Natural killer cell (primary cell): ENCODE data around the gene ARID3B. TPM values are rescaled to one million over a fixed set of nuclear protein-coding genes. Genes with fewer than 3 reads are reported as not detected.

Experiments
- ATAC-seq, 3 donors: fragments of 150-1000 bp in 2 of 3; fragments of 200-7000 bp in 1 of 3; cut with Tn5 transposase; 1 replicate in 1 of 3; 2 replicates in 2 of 3; pipeline ENCODE4 v1.10.0; 2021; ENCODE audit warnings: mild to moderate bottlenecking in 2 of 3, moderate library complexity in 2 of 3
- DNase-seq, 2 donors: peaks; one replicate each; pipeline versions ENCODE4 v3.0.0 to v3.0.0-alpha.2; 2013 to 2021; ENCODE audit warnings: mixed read lengths in 1 of 2
- H3K27ac ChIP-seq: one replicate; pipeline ENCODE4 v1.5.1; 2013; ENCODE audit warnings: mild to moderate bottlenecking, low read length
- H3K27me3 ChIP-seq: one replicate; pipeline ENCODE4 v1.6.1; 2013; ENCODE audit warnings: low read length; ENCODE audit not compliant: control insufficient read depth, insufficient read depth
- H3K36me3 ChIP-seq: one replicate; pipeline ENCODE4 v1.6.1; 2013; ENCODE audit warnings: low read length; ENCODE audit not compliant: control insufficient read depth, insufficient read depth
- H3K4me1 ChIP-seq: one replicate; pipeline ENCODE4 v1.6.1; 2013; ENCODE audit warnings: low read length; ENCODE audit not compliant: control insufficient read depth, insufficient read depth
- H3K4me3 ChIP-seq: one replicate; pipeline ENCODE4 v1.5.1; 2013; ENCODE audit warnings: low read length
- H3K9me3 ChIP-seq: one replicate; pipeline ENCODE4 v1.6.1; 2013; ENCODE audit warnings: low read length; ENCODE audit not compliant: control insufficient read depth, insufficient read depth
- H3K27ac Mint-ChIP-seq, 2 donors: one replicate each; pipeline ENCODE4 v1.8.0; 2022; ENCODE audit warnings: mild to moderate bottlenecking in 2 of 2, mixed read lengths in 2 of 2, moderate library complexity in 1 of 2
- H3K27me3 Mint-ChIP-seq, 2 donors: one replicate each; pipeline ENCODE4 v1.8.0; 2022; ENCODE audit warnings: low read depth in 2 of 2, mixed read lengths in 2 of 2
- H3K36me3 Mint-ChIP-seq: one replicate; pipeline ENCODE4 v1.8.0; 2022; ENCODE audit warnings: mixed read lengths
- H3K4me1 Mint-ChIP-seq, 2 donors: one replicate each; pipeline ENCODE4 v1.8.0; 2022; ENCODE audit warnings: mixed read lengths in 2 of 2
- H3K4me3 Mint-ChIP-seq: one replicate; pipeline ENCODE4 v1.8.0; 2022; ENCODE audit warnings: mild to moderate bottlenecking, moderate library complexity, mixed read lengths
- H3K9me3 Mint-ChIP-seq, 2 donors: one replicate each; pipeline ENCODE4 v1.8.0; 2022; ENCODE audit warnings: mixed read lengths in 2 of 2
- CTCF ChIP-seq: fragments of 200-600 bp; IDR thresholded peaks from one replicate; pipeline ENCODE4 v1.8.0; 2022; ENCODE audit warnings: antibody characterized with exemption
- WGBS: methylation state at CpG from one replicate; pipeline ENCODE4 v1.1.7; 2013; ENCODE audit warnings: missing lambda C conversion rate; ENCODE audit not compliant: insufficient coverage; 5-methylcytosine and 5-hydroxymethylcytosine counted together
- intact Hi-C: fragments of 100-400 bp; cut with micrococcal nuclease; formaldehyde crosslinking; loops from one replicate; pipeline ENCODE4 v1.14.2; 2022
- total RNA-seq, 4 donors: library from RNA; stranded (reverse); fragments of 120-200 nt in 1 of 4; gene quantifications; one replicate each; pipeline versions ENCODE4 v1.2.3 to v1.2.4, GENCODE V29; 2013 to 2022

The ARID3B gene
- total RNA-seq, 3 donors from 2014 or later (not counting 1 experiment from before 2014, with no cell fraction given): 56.4 to 59.2 (median 58.3) TPM

DNA sequence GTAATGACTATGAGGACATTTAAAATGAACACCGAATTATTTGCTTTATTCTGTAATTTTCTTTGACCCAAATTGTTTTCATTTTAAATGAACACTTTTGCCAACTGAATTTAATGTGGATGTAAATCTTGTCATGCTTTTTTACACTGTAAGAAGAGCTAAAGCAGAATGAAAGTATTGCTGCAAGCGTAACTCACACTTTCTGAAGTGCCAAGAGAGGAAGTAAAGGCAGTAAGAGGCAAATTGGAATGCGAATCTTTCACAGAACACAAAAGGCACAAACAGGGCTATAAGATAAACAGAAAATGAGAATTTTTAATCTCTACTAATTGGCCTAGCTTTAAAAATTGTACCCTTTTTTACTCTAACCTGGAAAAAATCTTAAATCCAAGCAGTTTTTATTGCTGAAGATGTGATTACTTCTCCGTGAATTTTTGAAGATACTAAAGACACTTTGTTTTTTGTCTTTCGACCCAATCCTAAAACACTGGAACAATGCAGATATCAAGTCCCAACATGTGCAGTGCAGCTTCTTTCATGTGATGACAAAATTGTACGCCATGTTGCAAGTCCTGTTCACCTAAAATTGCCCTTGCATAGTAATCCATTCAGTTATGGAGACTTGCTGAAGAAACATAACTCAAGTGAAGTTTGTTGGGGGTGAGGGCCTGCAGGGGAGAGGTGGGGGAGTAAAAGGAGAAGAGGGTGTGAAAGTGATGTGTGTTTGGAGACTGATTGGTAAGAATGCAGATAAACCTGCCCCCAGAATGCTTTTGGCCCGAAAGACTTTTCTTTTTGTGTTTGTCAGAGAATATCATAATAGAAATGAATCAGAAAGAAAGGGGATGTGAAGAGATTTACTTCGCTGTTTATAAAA lies 1.4 kb downstream of the ARID3B start:
- Mint-ChIP-seq H3K4me3 (peak overlapping the region; percentile 99), H3K36me3 (no peaks in the 10 kb centered on the region), H3K27ac (peak overlapping the region; percentile 92 to 97), H3K4me1 (peaks cover 62 to 68% of the 10 kb centered on the region in 2 donors), H3K9me3 (no peaks in the 10 kb centered on the region), H3K27me3 (no peaks in the 10 kb centered on the region)
- Histone ChIP-seq H3K4me1 (peaks cover 40% of the 10 kb centered on the region), H3K36me3 (peaks cover 7% of the 10 kb centered on the region), H3K27ac (peak overlapping the region; percentile 79), H3K27me3 (no peaks in the 10 kb centered on the region), H3K4me3 (peak overlapping the region; percentile 74), H3K9me3 (no peaks in the 10 kb centered on the region)
- intact Hi-C loops: loop anchor here (1.0 to 5.0 kb wide), 2 partner anchors 55 to 72 kb away; no protein-coding TSS in a partner anchor
- peak in 1 of 2 donors; percentile 12 for DNase-seq
- no peak for ATAC-seq
- no peak for TF ChIP-seq CTCF
- 54% methylated on average over 8 of the region's 8 CpGs for WGBS

DNA sequence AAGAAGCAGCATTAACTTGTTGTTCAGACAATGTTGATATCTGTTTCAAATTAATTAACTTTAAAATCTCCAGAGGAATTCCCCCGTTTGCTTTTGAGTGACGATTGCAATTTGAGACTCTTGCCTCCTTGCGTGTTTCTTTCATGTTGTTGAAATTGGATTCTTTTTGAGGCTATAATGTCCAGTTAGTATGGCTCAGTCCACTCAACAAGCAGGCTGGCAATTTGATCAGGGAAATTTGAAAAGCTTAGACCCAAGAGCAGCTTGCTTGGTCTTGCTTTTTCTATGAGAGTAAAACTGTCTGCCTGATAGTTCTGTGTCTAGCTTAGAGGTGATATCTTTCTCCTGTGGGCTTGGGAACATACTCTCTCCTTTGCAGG lies 2.0 kb downstream of the ARID3B start:
- peaks cover 42% of the 10 kb centered on the region for H3K4me1 ChIP-seq
- 73% methylated on average over 3 of the region's 3 CpGs for WGBS
- DNase-seq: no peak
- no peaks in the 10 kb centered on the region for H3K9me3 Mint-ChIP-seq
- peak overlapping the region; percentile 99 for H3K4me3 Mint-ChIP-seq
- H3K36me3 Mint-ChIP-seq: no peaks in the 10 kb centered on the region
- H3K4me3 ChIP-seq: no peak overlapping the region
- TF ChIP-seq CTCF: no peak
- no peaks in the 10 kb centered on the region for H3K9me3 ChIP-seq
- no peak overlapping the region for H3K27ac ChIP-seq
- H3K27ac Mint-ChIP-seq: peak overlapping the region; percentile 92 to 97
- intact Hi-C loops: loop anchor here (5.0 kb wide), 1 partner anchor 54 kb away; no protein-coding TSS in a partner anchor
- ATAC-seq: no peak
- peaks cover 68 to 74% of the 10 kb centered on the region in 2 donors for H3K4me1 Mint-ChIP-seq
- no peaks in the 10 kb centered on the region for H3K27me3 Mint-ChIP-seq
- H3K27me3 ChIP-seq: no peaks in the 10 kb centered on the region
- peaks cover 11% of the 10 kb centered on the region for H3K36me3 ChIP-seq

DNA sequence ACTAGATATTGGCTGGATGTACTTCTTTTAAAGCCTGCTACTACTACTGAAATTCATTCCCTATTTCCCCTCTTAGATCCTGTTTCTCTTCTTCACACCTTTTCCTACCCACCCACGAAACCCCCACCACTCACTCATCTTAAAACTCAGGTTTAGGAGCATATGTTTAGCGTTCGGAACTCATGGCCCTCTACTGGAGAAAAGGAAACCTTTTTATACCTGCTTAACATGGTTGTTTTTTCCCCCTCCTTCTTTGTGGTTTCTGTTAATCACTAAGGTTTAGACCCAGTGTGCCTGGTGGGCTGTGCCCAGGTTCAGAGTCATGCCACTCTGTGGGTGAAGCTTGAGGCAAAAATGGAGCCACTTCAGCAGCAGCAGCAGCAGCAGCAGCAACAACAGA lies 2.6 kb downstream of the ARID3B start:
- H3K27ac ChIP-seq: no peak overlapping the region
- H3K4me1 Mint-ChIP-seq: peaks cover 74 to 80% of the 10 kb centered on the region in 2 donors

More for the DNA sequence above, 2.6 kb downstream of the ARID3B start:
- Histone ChIP-seq H3K4me1 (peaks cover 44% of the 10 kb centered on the region), H3K9me3 (no peaks in the 10 kb centered on the region), H3K27me3 (no peaks in the 10 kb centered on the region), H3K4me3 (no peak overlapping the region), H3K36me3 (peaks cover 13% of the 10 kb centered on the region)
- ATAC-seq (no peak), DNase-seq (peak in 1 of 2 donors; percentile 67)
- no peaks in the 10 kb centered on the region for H3K9me3 Mint-ChIP-seq
- TF ChIP-seq CTCF: no peak
- peak overlapping the region; percentile 92 to 97 for H3K27ac Mint-ChIP-seq
- intact Hi-C loops: loop anchor here (5.0 kb wide), 1 partner anchor 54 kb away; no protein-coding TSS in a partner anchor
- peak overlapping the region; percentile 99 for H3K4me3 Mint-ChIP-seq
- H3K27me3 Mint-ChIP-seq: no peaks in the 10 kb centered on the region
- 18% methylated on average over 3 of the region's 3 CpGs for WGBS
- H3K36me3 Mint-ChIP-seq: no peaks in the 10 kb centered on the region
